Measurements from ENCODE around the gene INAFM1.

GRCh38 chr19:47313754-47314295 is 39.1 kb downstream of the INAFM1 start:
- TF ChIP-seq CTCF (conservative IDR thresholded peaks at IDR 0.05) (no peak), EZH2 (IDR thresholded peaks at IDR 0.05; ENCODE audit: low read depth) (no peak)
